T follicular helper cell (primary cell): ENCODE results near the gene KCNN3.
"Not testable (repeated sequence)": the region's sequence is repeated elsewhere in the genome, so short reads cannot be mapped to it uniquely, and the experiment has no call there.

ENCODE experiments used
- DNase-seq: peaks from one replicate; pipeline ENCODE4 v3.0.0-alpha.2; 2020; ENCODE audit warnings: low read depth
- total RNA-seq, 2 experiments: gene quantifications; one replicate each; lab custom pipeline; 2026; lab: John Stamatoyannopoulos, UW

The KCNN3 gene
- total RNA-seq: 0.24 to 0.91 reads per million in 2 experiments

DNA sequence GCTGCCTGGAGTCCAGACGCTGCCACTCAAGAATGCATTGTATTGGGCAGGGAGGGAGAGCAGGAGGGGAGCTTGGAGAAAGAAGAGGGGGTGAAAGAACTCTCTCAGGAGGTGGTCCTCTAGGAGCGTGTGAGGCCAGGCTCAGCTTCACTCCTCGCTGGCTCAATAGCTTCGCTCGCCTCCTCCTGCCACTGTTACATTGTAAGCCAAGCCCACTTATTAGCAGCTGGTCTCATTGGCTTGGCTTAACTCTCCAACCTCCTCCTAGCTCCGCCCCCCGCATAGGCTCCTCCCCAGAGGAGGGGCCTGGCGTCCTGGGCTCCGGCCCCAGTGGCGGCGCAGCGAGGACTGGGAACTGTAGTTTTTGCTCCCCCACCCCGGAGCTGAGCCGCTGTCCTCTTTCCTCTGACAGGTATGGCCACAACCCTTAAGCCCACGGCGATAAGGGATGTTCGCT is at the start of gene KCNN3:
Gene KCNN3 (minus strand): TSS at position 167 of the 457 bp plus-strand sequence. CDS start 317 bp downstream, outside the sequence.
- peak; percentile 67 for DNase-seq

DNA sequence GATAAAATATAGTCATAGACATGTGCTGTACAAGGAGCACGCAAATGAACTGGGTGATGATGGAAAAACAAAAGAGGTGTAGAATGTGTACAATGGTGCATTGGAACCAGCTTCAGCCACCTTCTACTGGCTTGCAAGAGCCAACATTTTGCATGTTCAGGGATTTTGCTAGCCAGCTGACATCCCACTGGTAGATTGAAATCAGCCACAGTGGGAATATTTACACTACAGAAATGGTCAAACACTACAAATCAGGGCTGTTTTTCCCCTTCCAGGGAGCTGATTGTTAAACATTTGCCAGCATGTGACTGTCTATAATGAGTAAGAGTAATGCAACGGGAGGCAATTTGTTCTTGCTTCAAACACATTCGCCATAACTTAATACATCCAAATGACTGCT is 43.2 kb upstream of the KCNN3 start:
- no peak for DNase-seq

DNA sequence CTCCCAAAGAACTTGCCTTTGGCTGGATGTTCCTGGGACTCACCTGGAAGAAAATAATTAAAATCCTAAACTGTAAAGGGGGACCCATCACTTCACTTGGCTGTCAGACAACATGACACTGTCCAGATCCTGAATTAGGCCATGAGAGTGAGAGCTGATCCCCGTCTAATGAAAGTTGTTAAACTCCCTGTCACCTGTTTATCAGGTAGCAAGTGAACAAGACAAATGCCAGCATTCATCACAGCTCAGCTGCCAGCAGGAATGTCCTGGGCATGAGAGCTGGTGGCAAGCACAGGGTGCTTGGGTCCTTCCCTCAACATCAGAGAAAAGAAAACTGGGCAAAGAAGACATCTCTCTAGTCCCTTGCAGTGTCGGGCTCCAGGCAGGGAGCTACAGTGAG is 42.7 kb upstream of the KCNN3 start:
- no peak for DNase-seq

DNA sequence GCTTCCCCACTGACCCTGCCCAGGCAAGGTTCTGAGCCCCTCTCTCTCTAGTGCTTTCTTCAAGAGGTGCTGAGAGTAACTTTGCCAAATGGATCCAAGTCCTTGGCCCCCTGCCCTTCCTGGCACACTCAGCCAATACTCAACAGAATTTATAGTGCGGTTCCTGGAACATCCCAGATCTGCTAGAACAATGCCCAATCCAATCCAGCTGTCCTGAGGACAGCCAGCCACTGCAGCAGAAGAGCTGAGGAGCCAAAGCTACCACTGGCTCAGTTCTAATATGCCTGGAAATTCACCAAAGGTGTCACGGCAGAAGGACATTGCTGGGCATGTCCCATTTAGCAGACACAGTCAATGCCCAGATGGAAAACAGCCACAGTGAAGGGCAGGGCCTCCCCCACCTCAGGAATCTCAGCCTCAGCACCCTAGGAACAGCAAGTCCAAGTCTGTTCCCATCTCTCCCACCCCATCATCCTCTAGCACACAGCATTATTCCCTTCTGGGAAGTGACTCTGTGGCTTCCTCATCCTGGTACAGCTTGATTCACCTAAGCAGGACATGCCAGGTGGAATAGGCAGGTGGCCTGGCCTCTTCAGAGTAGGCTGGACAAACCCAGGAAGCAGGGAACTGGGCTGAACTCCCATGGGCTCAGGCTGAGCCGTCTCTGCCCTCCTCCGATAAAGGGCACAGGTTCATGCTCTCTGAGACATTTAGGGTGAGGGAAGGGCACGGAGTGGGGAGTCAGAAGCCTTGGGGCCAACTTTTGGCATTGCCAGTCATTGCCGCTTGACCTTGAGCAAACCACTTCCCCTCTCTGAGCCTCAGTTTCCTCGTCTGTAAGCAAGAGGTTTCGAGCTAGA is 41.8 kb upstream of the KCNN3 start:
- DNase-seq: no peak

DNA sequence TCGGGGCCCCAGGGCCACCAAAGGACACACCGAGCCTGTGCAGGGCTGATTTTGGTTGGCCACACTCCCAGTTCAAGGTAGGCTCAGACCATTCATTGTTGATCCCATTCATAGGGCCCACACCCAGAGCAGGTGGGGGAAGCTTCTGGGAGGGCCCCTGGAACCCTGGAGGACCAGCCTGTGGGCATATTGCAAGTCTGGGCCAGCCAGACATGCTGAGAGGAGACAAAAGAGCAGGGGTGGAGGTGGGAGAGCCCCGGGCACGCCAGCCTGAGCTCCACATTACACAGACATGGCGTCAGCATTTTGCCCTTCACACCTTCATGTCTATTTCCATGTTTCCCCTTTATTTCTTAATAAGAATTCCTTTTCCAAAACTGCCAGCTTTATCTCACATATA is 40.8 kb upstream of the KCNN3 start:
- DNase-seq: no peak

DNA sequence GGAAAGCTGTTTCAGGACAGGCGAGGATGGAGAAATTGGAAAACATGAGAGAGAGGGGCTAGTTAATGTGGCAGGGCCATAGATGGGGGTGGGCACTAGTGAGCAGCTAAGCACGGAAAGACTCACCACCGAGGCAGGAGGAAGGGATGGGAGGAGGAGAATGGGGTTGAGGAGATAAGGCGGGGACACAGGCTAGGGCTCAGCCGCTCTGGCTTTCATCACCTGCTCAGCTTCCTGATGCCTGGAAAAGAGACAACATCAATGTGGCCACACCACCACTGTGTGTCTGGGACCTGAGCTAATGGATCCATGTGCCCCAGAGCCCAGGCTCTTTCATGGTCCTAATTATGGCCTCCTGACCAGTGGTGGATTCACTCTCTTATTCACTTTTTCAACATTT is 38.9 kb upstream of the KCNN3 start:
- no peak for DNase-seq

DNA sequence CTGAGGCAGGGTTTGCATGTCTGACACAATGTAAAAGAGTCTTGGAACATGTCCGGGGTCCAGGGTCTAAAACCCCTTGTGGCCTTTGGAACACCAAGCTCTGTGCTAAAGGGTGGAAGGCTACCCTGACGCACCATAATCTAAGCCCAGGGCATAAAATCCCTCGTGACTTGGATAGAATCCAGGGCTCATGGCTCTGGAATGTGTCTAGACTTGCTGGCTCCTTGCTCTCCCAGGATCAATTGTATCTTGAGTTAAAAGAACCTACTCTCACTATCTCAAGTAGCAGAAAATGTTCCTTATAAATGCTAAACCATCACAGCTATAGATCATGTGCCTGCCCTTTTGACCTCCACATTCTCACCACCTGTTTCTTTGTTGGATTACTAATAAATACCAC is 38.0 kb upstream of the KCNN3 start:
- not testable (repeated sequence) for DNase-seq

DNA sequence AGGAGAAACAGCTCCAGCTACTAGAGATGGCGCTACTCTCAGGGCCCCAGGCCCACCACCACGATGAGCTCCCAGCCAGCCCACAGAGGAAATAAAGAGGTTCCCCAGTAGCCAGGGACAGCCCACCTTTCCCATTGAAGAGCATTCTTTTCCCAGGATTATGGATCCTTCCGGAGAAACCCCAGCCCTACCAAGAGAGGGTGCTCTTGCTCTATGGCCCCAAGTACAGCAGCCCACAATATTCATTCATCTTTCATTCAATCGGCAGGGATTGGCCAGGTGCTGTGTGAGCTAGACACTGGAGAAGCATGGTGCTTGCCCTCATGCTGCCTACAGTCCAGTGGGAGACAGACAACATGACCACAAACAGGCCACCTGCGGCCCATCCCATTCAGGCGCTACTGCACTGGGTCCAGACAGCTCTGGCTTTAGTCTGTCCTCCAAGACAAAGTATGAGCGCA is 36.6 kb upstream of the KCNN3 start:
- no peak for DNase-seq

DNA sequence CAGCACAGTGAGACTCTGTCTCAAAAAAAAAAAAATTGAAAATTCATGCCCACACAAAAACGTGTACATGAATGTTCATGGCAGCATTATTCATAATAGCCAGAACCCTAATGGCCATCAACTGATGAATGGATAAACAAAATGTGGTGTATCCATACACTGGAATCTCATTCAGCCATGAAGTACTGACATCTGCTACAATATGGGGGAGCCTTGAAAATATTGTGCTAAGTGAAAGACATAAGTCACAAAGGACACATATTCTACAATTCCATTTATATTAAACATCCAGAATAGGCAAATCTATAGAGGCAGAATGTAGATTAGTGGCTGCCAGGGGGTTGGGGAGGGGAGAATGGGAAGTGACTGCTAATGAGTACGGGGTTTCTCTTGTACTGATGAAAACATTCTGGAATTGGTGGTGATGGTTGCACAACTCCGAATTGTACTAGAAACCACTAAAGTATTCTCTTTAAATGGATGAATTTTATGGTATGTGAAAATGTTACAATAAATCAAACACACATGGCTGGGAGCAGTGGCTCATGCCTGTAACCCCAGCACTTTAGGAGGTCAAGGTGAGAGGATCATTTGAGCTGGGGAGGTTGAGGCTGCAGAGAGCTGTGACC is 33.0 kb upstream of the KCNN3 start:
- no peak for DNase-seq

DNA sequence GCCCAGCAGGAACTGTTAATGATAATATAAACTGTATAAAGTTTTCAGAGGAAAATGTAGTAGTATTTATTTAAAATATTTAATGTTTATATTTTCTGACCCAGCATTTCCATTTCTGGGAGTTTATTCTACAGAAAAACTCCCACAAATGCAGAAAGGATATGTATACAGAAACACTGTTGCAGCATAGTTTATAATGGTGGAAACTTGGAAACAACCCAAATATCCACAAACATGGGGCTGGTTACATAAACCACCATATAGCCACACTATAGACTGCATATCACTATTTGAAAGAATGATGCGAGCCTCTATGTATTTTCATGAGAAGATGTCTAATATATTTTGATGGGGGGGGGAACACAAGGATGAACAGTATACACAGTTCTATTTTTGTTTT is 31.5 kb upstream of the KCNN3 start:
- DNase-seq: no peak

DNA sequence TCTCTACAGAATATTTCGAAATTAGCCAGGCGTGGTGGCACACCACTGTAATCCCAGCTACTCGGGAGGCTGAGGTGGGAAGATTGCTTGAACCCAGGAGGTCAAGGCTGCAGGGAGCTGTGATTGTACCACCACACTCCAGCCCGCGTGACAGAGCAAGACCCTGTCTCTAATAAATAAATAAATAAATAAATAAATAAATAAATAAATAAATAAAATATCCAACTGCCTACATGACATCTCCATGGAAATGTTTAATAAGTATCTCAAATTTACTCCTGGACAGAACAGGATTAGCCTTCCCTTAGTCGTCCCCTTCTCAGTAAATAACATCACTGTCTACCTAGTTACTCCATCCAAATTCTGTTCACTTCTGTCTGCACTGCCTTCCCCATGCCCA is 29.0 kb upstream of the KCNN3 start:
- no peak for DNase-seq

DNA sequence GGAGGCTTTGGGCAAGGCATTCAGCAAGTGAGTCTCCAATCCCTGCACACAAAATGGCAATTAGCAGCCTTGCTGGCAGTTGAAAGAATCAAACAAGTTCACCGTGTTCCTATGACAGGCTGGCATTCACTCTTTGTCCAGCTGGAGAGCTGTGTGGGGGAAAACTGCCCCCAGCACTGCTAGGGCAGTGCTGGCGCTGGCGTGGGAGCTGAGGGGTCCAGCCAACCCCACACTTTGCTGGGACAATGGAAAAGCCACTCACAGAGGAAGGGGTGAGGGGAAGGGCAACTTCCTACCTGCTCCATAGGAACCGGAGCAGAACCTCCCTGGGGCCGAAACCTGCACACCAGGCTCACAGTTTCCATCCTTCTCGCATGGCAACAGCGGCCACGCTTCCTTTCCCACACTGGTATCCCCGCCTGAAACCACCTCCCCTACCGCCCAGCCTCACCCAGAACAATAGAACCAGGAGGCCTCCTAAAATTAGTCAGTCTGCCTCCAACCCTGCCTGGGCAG is 26.7 kb upstream of the KCNN3 start:
- DNase-seq: no peak

DNA sequence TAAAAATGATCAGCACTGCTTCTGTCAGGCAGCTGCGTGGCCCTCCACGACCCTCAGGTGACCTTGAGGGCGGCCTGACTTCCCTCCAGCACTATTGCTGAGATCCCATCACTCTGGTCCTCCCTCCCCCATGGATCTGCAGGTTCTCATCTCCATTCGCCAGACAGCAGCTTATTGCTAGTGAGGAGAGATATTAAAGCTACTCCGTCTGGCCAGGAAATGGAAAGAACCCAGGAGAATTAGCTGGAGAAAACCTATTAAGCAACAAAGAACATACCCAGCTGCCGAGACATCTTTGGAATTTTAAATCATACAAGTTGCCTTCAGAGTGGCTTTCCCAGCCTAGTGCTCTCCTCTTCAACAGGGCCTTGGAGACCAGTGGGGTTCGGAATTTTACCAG is 25.7 kb upstream of the KCNN3 start:
- no peak for DNase-seq

DNA sequence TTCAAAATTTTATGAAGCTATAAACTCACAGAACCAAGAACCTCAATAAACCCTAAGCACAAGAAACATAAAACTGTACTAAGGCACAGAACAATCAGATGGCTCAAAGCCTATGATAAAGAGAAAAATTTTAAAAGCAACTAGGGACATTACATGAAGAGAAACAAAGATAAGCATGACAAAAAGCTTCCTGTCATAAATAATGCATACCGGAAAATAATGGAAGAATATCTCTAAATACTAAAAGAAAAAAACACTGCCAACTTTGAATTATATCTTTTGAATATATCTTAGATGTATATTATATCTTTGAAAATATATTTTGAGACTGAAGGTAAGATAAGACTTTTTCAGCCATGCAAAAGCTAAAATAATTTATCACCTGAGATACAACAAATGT is 21.4 kb upstream of the KCNN3 start:
- no peak for DNase-seq

DNA sequence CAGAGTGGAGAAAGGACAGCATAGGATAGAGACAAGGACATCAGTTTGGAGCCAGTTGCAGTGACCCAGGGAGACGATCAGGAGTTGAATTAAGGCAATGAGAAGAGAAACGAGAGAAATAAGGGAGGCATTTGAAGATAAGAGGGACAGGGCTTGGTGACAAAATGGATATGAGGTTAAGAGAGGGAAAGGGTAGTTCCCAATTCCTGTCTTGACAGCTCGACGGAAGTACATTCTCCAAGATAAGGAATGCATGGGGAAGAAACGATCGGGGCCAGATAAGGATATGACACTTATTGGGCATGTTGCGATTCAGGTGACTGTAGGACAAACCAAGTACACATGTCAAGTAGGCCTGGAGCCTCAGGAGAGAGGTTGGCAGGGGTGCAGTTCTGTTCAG is 18.7 kb upstream of the KCNN3 start:
- DNase-seq: no peak

DNA sequence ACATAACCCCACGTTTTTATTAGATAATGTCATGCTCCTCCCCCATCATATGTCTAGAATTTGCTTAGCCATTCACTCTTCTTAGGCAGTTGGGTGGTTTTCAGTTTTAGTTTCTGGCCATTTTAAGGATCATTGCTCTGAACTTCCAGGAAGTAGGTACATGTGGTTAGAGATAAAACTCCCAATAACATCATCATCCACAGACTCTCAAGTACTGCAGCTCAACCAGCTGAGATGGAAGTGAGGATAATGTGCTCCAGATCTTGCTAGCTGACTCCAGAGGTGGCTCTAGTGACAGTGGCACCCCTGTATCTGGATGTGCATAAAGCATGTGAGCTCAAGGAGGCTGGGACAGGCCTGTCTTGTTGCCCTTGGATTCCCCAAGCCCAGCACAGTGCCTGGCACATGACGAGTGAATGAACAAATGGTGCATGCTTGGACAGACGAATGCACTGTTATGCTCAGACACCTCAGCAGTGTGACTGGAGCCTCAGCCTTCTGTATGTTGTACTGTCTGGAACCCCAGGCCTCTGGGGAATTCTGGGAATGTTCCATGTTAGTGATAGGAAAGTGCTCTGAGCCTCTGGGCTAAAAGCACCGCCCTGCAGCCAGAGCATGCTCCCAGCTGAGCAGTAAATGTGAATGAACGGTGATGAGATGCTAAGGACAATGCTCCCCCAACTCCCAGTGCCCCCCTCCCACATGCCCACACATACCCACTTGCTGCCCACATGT is 16.4 kb upstream of the KCNN3 start:
- no peak for DNase-seq

DNA sequence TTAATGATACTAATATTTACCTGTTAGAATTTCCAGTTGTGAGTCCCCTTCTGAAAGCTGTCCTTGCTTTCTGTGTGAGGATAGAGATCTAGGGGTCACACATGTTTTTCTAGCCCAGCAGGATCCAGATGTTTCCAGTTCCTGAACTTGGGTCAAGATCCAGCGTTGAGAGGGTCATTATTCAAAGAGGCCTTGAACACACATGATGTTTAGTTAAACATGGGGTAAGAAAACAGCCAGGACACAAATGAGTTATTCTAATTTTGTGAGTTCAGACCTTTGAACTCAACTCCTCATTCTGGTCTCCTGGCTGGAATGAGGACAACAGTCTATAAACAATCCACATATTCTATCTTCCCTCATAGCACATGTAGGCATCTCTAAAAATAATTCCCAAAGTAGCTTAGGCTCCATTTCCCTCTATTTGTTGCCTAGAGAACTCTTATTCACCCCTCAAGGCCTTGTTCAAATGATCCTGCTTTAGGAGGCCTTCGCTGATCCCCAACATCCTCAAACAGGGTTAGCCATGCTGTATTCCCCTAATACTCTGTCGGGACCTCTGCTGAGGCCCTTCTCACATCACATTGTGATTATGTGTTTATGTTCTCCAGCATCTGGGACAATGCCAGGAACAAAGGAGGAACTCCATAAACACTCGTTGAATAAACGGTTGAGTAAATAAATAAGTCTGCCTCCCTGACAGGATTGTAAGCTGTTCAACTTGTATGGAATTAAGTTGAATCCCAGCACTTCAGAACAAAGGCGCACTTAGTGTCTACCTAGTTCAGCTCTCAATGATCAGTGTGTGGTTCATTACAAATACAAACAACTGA is 15.0 kb upstream of the KCNN3 start:
- no peak for DNase-seq

DNA sequence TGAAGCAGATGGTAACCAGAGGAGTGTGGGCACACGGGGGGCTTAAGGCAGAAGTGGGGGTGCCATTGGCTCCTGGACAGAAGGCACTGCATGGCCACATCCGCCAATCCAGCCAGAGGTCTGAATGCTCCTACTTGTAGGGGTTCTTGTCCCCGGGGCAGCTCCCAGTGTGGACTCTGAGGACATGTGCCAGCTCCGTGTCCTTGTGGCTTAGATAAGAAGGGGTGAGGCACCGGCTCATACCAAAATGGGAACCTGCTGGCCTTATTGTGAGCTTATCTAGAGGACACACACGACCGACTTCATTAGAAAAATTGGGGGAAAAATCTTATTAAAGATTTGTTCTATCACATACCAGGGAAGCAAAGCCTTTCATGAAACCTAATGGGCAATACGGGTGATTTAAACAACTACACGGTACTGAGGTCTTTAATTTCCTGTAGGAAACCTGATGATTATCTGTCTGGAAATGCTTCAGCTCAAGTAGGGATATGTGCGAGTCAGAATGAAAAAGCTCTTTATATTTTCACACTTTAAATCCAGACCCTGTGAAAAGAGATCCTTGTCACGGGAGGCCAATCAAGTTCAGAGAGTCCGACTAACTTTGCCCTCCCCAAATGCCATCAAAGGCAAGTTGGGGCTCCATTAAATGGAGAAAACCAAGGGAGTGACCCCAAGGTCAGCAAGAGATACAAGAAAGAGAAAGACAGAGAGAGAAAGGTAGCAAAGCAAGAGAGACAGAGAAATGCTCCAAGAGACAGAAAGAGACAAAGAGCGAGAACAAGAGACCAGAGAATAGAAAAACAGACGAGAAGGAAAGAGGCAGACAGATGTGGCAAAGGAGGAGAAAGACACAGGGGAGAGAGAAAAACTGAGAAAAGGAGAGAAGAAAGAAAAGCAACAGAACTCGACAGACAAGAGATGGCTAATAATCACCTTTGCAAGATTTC is 14.1 kb upstream of the KCNN3 start:
- DNase-seq: no peak

DNA sequence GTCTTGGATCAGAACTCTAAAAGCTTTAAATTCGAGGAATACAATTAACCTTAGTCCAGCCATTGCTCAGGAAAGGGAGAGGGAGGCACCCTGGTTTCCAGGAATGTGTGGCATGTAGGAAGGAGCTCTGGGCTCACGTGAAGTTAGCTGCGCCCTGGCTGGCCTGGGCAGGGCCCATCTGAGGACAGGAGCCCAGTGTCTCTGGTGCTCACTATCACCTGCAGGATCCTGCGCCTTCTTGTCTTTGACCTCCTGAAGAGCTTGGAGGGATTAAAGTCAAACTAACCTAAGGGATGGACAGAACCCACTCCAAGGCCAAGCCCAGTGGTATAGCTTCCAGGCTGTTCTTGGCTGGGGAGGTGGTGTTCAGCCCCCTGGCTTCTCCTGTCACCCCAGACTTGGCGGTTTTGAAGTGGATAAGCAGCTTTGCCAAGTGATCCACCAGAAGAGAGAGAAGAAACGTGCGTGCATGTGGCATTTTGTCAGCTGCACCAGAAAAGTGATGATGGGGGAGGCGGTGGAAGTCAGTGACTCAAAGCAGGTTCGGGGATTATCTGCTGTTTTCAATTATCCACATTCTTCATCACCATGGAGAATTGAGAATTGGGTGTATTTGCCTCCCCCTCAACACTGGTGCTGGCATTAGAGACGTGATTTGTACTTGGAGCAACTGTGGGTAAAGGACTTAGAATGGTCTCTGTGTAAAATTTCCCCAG is 11.9 kb upstream of the KCNN3 start:
- DNase-seq: no peak

DNA sequence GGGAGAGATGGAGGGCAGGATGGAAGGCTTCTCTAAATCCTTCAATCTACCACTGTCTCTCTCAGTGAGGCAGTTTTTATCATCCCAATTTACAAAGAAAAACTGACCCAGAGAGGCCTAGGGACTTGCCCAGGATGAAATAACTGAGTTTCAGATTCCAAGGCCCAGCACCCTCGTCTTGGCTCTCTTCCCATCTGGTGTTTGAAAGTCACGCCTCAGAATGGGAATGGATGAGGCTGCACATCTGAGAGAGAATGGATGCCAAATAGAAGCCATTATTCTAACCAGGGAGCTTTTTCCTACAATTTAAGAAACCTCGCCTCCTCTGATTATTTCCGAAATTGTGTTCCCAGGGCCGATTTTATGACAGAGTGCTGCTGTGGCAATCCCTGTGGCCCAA is 10.6 kb upstream of the KCNN3 start:
- DNase-seq: no peak
